Measurements from ENCODE around the gene IGSF8.

DNA sequence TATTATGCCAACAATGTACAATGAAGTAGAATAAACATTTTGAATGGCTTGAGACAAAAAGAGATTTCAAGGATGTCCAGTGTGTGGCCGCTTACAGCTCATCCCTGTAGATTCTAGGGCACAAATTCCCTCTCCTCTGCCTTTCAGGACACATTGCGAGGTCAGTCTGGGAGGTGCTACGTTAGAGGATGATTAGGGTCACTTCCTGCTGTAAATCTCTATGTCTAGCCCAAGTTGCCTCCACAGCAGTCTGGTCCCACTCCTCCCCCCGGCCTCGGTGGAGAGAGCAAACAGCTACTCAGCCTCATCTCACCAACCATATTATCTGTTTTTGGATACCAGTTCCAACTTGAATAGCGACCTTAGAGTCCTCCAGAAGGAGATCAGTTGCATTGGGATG is 45.5 kb downstream of the IGSF8 start:
- TF ChIP-seq POLR2A (IDR thresholded peaks at IDR 0.05) (no peak), CTCF (IDR thresholded peaks at IDR 0.05) (no peak)
